Kidney tubule cell (primary cell): Measurements from ENCODE around the gene PDE3A.

ENCODE experiments used
- DNase-seq: peaks from one replicate; pipeline ENCODE4 v3.0.0-alpha.2; 2018; ENCODE audit warnings: low spot score

Gene PDE3A

GRCh38 chr12:20458011-20458410, 89.7 kb downstream of the PDE3A start:
- no peak for DNase-seq

- no peak for DNase-seq
Measured at GRCh38 chr12:20459920-20460319, 91.6 kb downstream of the PDE3A start.

- DNase-seq = no peak
Measured at GRCh38 chr12:20460956-20461355, 92.6 kb downstream of the PDE3A start.

GRCh38 chr12:20463913-20464524, 95.7 kb downstream of the PDE3A start:
- peak; percentile 17 for DNase-seq

- DNase-seq = no peak
Measured at GRCh38 chr12:20469300-20469699, 101.0 kb downstream of the PDE3A start.

GRCh38 chr12:20469756-20470155, 101.4 kb downstream of the PDE3A start:
- DNase-seq = no peak

- no peak for DNase-seq
Measured at GRCh38 chr12:20472102-20472782, 103.9 kb downstream of the PDE3A start.

GRCh38 chr12:20473133-20473532, 104.8 kb downstream of the PDE3A start:
- no peak for DNase-seq

- DNase-seq = no peak
Measured at GRCh38 chr12:20474016-20474415, 105.7 kb downstream of the PDE3A start.

- DNase-seq = no peak
Measured at GRCh38 chr12:20474443-20474842, 106.1 kb downstream of the PDE3A start.

GRCh38 chr12:20475542-20475941, 107.2 kb downstream of the PDE3A start:
- no peak for DNase-seq

GRCh38 chr12:20476551-20476950, 108.2 kb downstream of the PDE3A start:
- DNase-seq = no peak

GRCh38 chr12:20477255-20477654, 108.9 kb downstream of the PDE3A start:
- no peak for DNase-seq

- DNase-seq = no peak
Measured at GRCh38 chr12:20477672-20478071, 109.3 kb downstream of the PDE3A start.

- DNase-seq = no peak
Measured at GRCh38 chr12:20482491-20483054, 114.2 kb downstream of the PDE3A start.

- DNase-seq = no peak
Measured at GRCh38 chr12:20483776-20484175, 115.4 kb downstream of the PDE3A start.

- DNase-seq = no peak
Measured at GRCh38 chr12:20486233-20486632, 117.9 kb downstream of the PDE3A start.

GRCh38 chr12:20487519-20487918, 119.2 kb downstream of the PDE3A start:
- no peak for DNase-seq

- DNase-seq = no peak
Measured at GRCh38 chr12:20489645-20490044, 121.3 kb downstream of the PDE3A start.

- no peak for DNase-seq
Measured at GRCh38 chr12:20490213-20490612, 121.9 kb downstream of the PDE3A start.

GRCh38 chr12:20491290-20491689, 123.0 kb downstream of the PDE3A start:
- no peak for DNase-seq

- peak; percentile 91 for DNase-seq
Measured at GRCh38 chr12:20492251-20492760, 124.0 kb downstream of the PDE3A start.

GRCh38 chr12:20493934-20494333, 125.6 kb downstream of the PDE3A start:
- DNase-seq = no peak
